ENCODE data around the gene DHRS2.

Gene DHRS2

GRCh38 chr14:23624830-23625404, 11.2 kb upstream of the DHRS2 start:
- Histone ChIP-seq H3K4me1 (ENCODE audit: insufficient read depth, low read length) (no peaks in the 10 kb centered on the region), H3K27me3 (ENCODE audit: insufficient read depth, low read length) (no peaks in the 10 kb centered on the region), H3K36me3 (ENCODE audit: insufficient read depth, low read length) (no peaks in the 10 kb centered on the region), H3K9ac (ENCODE audit: low read depth, low read length) (no peak overlapping the region), H3K9me3 (ENCODE audit: insufficient read depth, low read depth, low read length) (peaks cover 55% of the 10 kb centered on the region), H3K4me3 (ENCODE audit: low read length) (no peak overlapping the region), H3K27ac (ENCODE audit: low read depth, low read length) (no peak overlapping the region)
- WGBS, result 91% methylated on average over 3 of the region's 3 CpGs

- no peaks in the 10 kb centered on the region for H3K36me3 ChIP-seq (ENCODE audit: insufficient read depth, low read length)
- no peaks in the 10 kb centered on the region for H3K27me3 ChIP-seq (ENCODE audit: insufficient read depth, low read length)
- H3K9ac ChIP-seq (ENCODE audit: low read depth, low read length), result no peak overlapping the region
- no peak overlapping the region for H3K4me3 ChIP-seq (ENCODE audit: low read length)
- H3K9me3 ChIP-seq (ENCODE audit: insufficient read depth, low read depth, low read length), result peaks cover 48% of the 10 kb centered on the region
- no peaks in the 10 kb centered on the region for H3K4me1 ChIP-seq (ENCODE audit: insufficient read depth, low read length)
- no peak overlapping the region for H3K27ac ChIP-seq (ENCODE audit: low read depth, low read length)
These were observed 9.2 kb upstream of the DHRS2 start for GRCh38 chr14:23626946-23627345.

GRCh38 chr14:23627961-23628360, 8.2 kb upstream of the DHRS2 start:
- Histone ChIP-seq H3K4me1 (ENCODE audit: insufficient read depth, low read length) (peaks cover 3% of the 10 kb centered on the region; the same call in 1 of the 2 replicates), H3K36me3 (ENCODE audit: insufficient read depth, low read length) (no peaks in the 10 kb centered on the region), H3K27me3 (ENCODE audit: insufficient read depth, low read length) (no peaks in the 10 kb centered on the region), H3K9ac (ENCODE audit: low read depth, low read length) (no peak overlapping the region), H3K4me3 (ENCODE audit: low read length) (no peak overlapping the region), H3K9me3 (ENCODE audit: insufficient read depth, low read depth, low read length) (peaks cover 40% of the 10 kb centered on the region), H3K27ac (ENCODE audit: low read depth, low read length) (no peak overlapping the region)
- 85% methylated on average over 6 of the region's 6 CpGs for WGBS

- H3K27ac ChIP-seq (ENCODE audit: low read depth, low read length), result no peak overlapping the region
- peaks cover 3% of the 10 kb centered on the region; the same call in 1 of the 2 replicates for H3K4me1 ChIP-seq (ENCODE audit: insufficient read depth, low read length)
- no peak overlapping the region for H3K4me3 ChIP-seq (ENCODE audit: low read length)
- no peaks in the 10 kb centered on the region for H3K36me3 ChIP-seq (ENCODE audit: insufficient read depth, low read length)
- 44% methylated on average over 2 of the region's 2 CpGs for WGBS
- H3K27me3 ChIP-seq (ENCODE audit: insufficient read depth, low read length), result no peaks in the 10 kb centered on the region
- peaks cover 28% of the 10 kb centered on the region for H3K9me3 ChIP-seq (ENCODE audit: insufficient read depth, low read depth, low read length)
- no peak overlapping the region for H3K9ac ChIP-seq (ENCODE audit: low read depth, low read length)
These were observed 7.0 kb upstream of the DHRS2 start for GRCh38 chr14:23629204-23629603.

GRCh38 chr14:23629832-23630396, 6.2 kb upstream of the DHRS2 start:
- Histone ChIP-seq H3K27ac (ENCODE audit: low read depth, low read length) (no peak overlapping the region), H3K36me3 (ENCODE audit: insufficient read depth, low read length) (no peaks in the 10 kb centered on the region), H3K9ac (ENCODE audit: low read depth, low read length) (no peak overlapping the region), H3K9me3 (ENCODE audit: insufficient read depth, low read depth, low read length) (peaks cover 21% of the 10 kb centered on the region), H3K27me3 (ENCODE audit: insufficient read depth, low read length) (no peaks in the 10 kb centered on the region), H3K4me1 (ENCODE audit: insufficient read depth, low read length) (peaks cover 3% of the 10 kb centered on the region; the same call in 1 of the 2 replicates), H3K4me3 (ENCODE audit: low read length) (no peak overlapping the region)

- Histone ChIP-seq H3K9ac (ENCODE audit: low read depth, low read length) (no peak overlapping the region), H3K27me3 (ENCODE audit: insufficient read depth, low read length) (no peaks in the 10 kb centered on the region), H3K27ac (ENCODE audit: low read depth, low read length) (no peak overlapping the region), H3K4me1 (ENCODE audit: insufficient read depth, low read length) (peaks cover 3% of the 10 kb centered on the region; the same call in 1 of the 2 replicates), H3K36me3 (ENCODE audit: insufficient read depth, low read length) (no peaks in the 10 kb centered on the region), H3K9me3 (ENCODE audit: insufficient read depth, low read depth, low read length) (peaks cover 13% of the 10 kb centered on the region), H3K4me3 (ENCODE audit: low read length) (no peak overlapping the region)
- WGBS, result 73% methylated on average over 1 of the region's 1 CpG
These were observed 5.5 kb upstream of the DHRS2 start for GRCh38 chr14:23630687-23631086.

- Histone ChIP-seq H3K9me3 (ENCODE audit: insufficient read depth, low read depth, low read length) (peaks cover 8% of the 10 kb centered on the region; the same call in 1 of the 2 replicates), H3K4me3 (ENCODE audit: low read length) (no peak overlapping the region), H3K4me1 (ENCODE audit: insufficient read depth, low read length) (peaks cover 3% of the 10 kb centered on the region; the same call in 1 of the 2 replicates), H3K27me3 (ENCODE audit: insufficient read depth, low read length) (no peaks in the 10 kb centered on the region), H3K9ac (ENCODE audit: low read depth, low read length) (no peak overlapping the region), H3K36me3 (ENCODE audit: insufficient read depth, low read length) (no peaks in the 10 kb centered on the region), H3K27ac (ENCODE audit: low read depth, low read length) (no peak overlapping the region)
These were observed 4.9 kb upstream of the DHRS2 start for GRCh38 chr14:23631234-23631633.

- no peak overlapping the region for H3K4me3 ChIP-seq (ENCODE audit: low read length)
- H3K9ac ChIP-seq (ENCODE audit: low read depth, low read length), result no peak overlapping the region
- H3K36me3 ChIP-seq (ENCODE audit: insufficient read depth, low read length), result no peaks in the 10 kb centered on the region
- H3K4me1 ChIP-seq (ENCODE audit: insufficient read depth, low read length), result peaks cover 3% of the 10 kb centered on the region; the same call in 1 of the 2 replicates
- H3K27ac ChIP-seq (ENCODE audit: low read depth, low read length), result no peak overlapping the region
- H3K9me3 ChIP-seq (ENCODE audit: insufficient read depth, low read depth, low read length), result peaks cover 5% of the 10 kb centered on the region; the same call in 1 of the 2 replicates
- H3K27me3 ChIP-seq (ENCODE audit: insufficient read depth, low read length), result no peaks in the 10 kb centered on the region
- WGBS, result 42% methylated on average over 8 of the region's 8 CpGs
These were observed 4.3 kb upstream of the DHRS2 start for GRCh38 chr14:23631702-23632460.

GRCh38 chr14:23632461-23633159, 3.6 kb upstream of the DHRS2 start:
- H3K27ac ChIP-seq (ENCODE audit: low read depth, low read length), result no peak overlapping the region

GRCh38 chr14:23633160-23633701, 2.9 kb upstream of the DHRS2 start:
- WGBS, result 77% methylated on average over 4 of the region's 4 CpGs
- Histone ChIP-seq H3K36me3 (ENCODE audit: insufficient read depth, low read length) (no peaks in the 10 kb centered on the region), H3K9me3 (ENCODE audit: insufficient read depth, low read depth, low read length) (no peaks in the 10 kb centered on the region)

More at GRCh38 chr14:23632461-23633159, 3.6 kb upstream of the DHRS2 start:
- Histone ChIP-seq H3K4me1 (ENCODE audit: insufficient read depth, low read length) (peaks cover 3% of the 10 kb centered on the region; the same call in 1 of the 2 replicates), H3K9me3 (ENCODE audit: insufficient read depth, low read depth, low read length) (no peaks in the 10 kb centered on the region), H3K36me3 (ENCODE audit: insufficient read depth, low read length) (no peaks in the 10 kb centered on the region), H3K27me3 (ENCODE audit: insufficient read depth, low read length) (no peaks in the 10 kb centered on the region), H3K4me3 (ENCODE audit: low read length) (no peak overlapping the region), H3K9ac (ENCODE audit: low read depth, low read length) (no peak overlapping the region)
- 80% methylated on average over 4 of the region's 4 CpGs for WGBS

More at GRCh38 chr14:23633160-23633701, 2.9 kb upstream of the DHRS2 start:
- H3K27ac ChIP-seq (ENCODE audit: low read depth, low read length), result no peak overlapping the region
- no peak overlapping the region for H3K9ac ChIP-seq (ENCODE audit: low read depth, low read length)
- no peak overlapping the region for H3K4me3 ChIP-seq (ENCODE audit: low read length)
- H3K4me1 ChIP-seq (ENCODE audit: insufficient read depth, low read length), result peaks cover 3% of the 10 kb centered on the region; the same call in 1 of the 2 replicates
- no peaks in the 10 kb centered on the region for H3K27me3 ChIP-seq (ENCODE audit: insufficient read depth, low read length)
